Liver (tissue), 9 donors: Measurements from ENCODE around the gene RASSF3. TPM values are rescaled to one million over a fixed set of nuclear protein-coding genes. Genes with fewer than 3 reads are reported as not detected.
"Not testable (repeated sequence)": the region's sequence is repeated elsewhere in the genome, so short reads cannot be mapped to it uniquely, and the experiment has no call there.

Experiments
- DNase-seq: peaks from one replicate; pipeline ENCODE4 v3.0.0-alpha.2; 2017; ENCODE audit warnings: low spot score
- H3K27ac ChIP-seq, 2 donors: one replicate each; pipeline ENCODE4 v1.7.0; 2013; ENCODE audit warnings: inconsistent platforms in 2 of 2, low read length in 2 of 2, control low read depth in 1 of 2, low read depth in 1 of 2, mild to moderate bottlenecking in 1 of 2
- H3K27me3 ChIP-seq, 4 donors: one replicate each; pipeline versions ENCODE4 v1.6.1 to v1.7.0; 2013; ENCODE audit warnings: low read length in 3 of 4, inconsistent platforms in 1 of 4, mild to moderate bottlenecking in 1 of 4, moderate library complexity in 1 of 4; ENCODE audit not compliant: control insufficient read depth in 4 of 4, insufficient read depth in 4 of 4
- H3K36me3 ChIP-seq, 4 donors: one replicate each; pipeline versions ENCODE4 v1.6.1 to v1.7.0; 2013; ENCODE audit warnings: low read length in 3 of 4, mild to moderate bottlenecking in 3 of 4, low read depth in 1 of 4, moderate library complexity in 1 of 4; ENCODE audit not compliant: control insufficient read depth in 4 of 4, insufficient read depth in 3 of 4
- H3K4me1 ChIP-seq, 4 donors: one replicate each; pipeline versions ENCODE4 v1.6.1 to v1.7.0; 2013; ENCODE audit warnings: low read length in 3 of 4, mild to moderate bottlenecking in 3 of 4, moderate library complexity in 1 of 4; ENCODE audit not compliant: control insufficient read depth in 4 of 4, insufficient read depth in 4 of 4
- H3K4me3 ChIP-seq, 3 donors: one replicate each; pipeline versions ENCODE4 v1.6.1 to v1.7.0; 2013; ENCODE audit warnings: low read length in 3 of 3, control low read depth in 1 of 3, low read depth in 1 of 3, mild to moderate bottlenecking in 1 of 3
- H3K9ac ChIP-seq, 2 donors: one replicate each; pipeline ENCODE4 v1.7.0; 2013; ENCODE audit warnings: low read length in 2 of 2, mild to moderate bottlenecking in 2 of 2, moderate library complexity in 2 of 2, control low read depth in 1 of 2, low read depth in 1 of 2
- H3K9me3 ChIP-seq, 4 donors: one replicate each; pipeline versions ENCODE4 v1.6.1 to v1.7.0; 2013; ENCODE audit warnings: low read length in 3 of 4; ENCODE audit not compliant: control insufficient read depth in 4 of 4
- CTCF ChIP-seq: fragments of 150-350 bp; IDR thresholded peaks from 2 replicates; pipeline ENCODE4 v1.5.1; 2017; ENCODE audit warnings: improper control_type of control experiment, low read depth, low read length; ENCODE audit not compliant: missing input control
- EGR1 ChIP-seq, 2 donors: IDR thresholded peaks; 2 replicates each; pipeline ENCODE4 v1.6.1; 2016 to 2018; ENCODE audit warnings: antibody characterized with exemption in 2 of 2, low read depth in 2 of 2
- FOXA2 ChIP-seq: IDR thresholded peaks from 2 replicates; pipeline ENCODE4 v1.6.1; 2016; ENCODE audit warnings: antibody characterized with exemption
- GABPA ChIP-seq, 2 donors: IDR thresholded peaks in 1 of 2; conservative IDR thresholded peaks in 1 of 2; 2 replicates each; pipeline ENCODE4 v1.6.1; 2016; ENCODE audit warnings: antibody characterized with exemption in 2 of 2, mild to moderate bottlenecking in 1 of 2, moderate library complexity in 1 of 2
- HNF4A ChIP-seq, 2 donors: conservative IDR thresholded peaks; 2 replicates each; pipeline ENCODE4 v1.6.1; 2016; ENCODE audit warnings: antibody characterized with exemption in 2 of 2, mild to moderate bottlenecking in 2 of 2
- HNF4G ChIP-seq: IDR thresholded peaks from 2 replicates; pipeline ENCODE4 v1.6.1; 2016; ENCODE audit warnings: antibody characterized with exemption
- JUND ChIP-seq, 2 donors: IDR thresholded peaks; 2 replicates each; pipeline ENCODE4 v1.6.1; 2016; ENCODE audit warnings: antibody characterized with exemption in 2 of 2
- MAX ChIP-seq: IDR thresholded peaks from 2 replicates; pipeline ENCODE4 v1.6.1; 2016; ENCODE audit warnings: antibody characterized with exemption
- RAD21 ChIP-seq, 2 donors: IDR thresholded peaks; 2 replicates each; pipeline ENCODE4 v1.6.1; 2016; ENCODE audit warnings: antibody characterized with exemption in 2 of 2, mild to moderate bottlenecking in 2 of 2
- RXRA ChIP-seq, 2 donors: IDR thresholded peaks; 2 replicates each; pipeline ENCODE4 v1.6.1; 2017 to 2018; ENCODE audit warnings: antibody characterized with exemption in 2 of 2, mild to moderate bottlenecking in 1 of 2
- SP1 ChIP-seq: IDR thresholded peaks from 2 replicates; pipeline ENCODE4 v1.6.1; 2018; ENCODE audit warnings: antibody characterized with exemption, mild to moderate bottlenecking
- TAF1 ChIP-seq: conservative IDR thresholded peaks from 2 replicates; pipeline ENCODE4 v1.6.1; 2016; ENCODE audit warnings: antibody characterized with exemption, mild to moderate bottlenecking
- YY1 ChIP-seq: IDR thresholded peaks from 2 replicates; pipeline ENCODE4 v1.6.1; 2016; ENCODE audit warnings: antibody characterized with exemption, mild to moderate bottlenecking
- WGBS: extraction: QIAGEN DNeasy Blood & Tissue Kit; methylation state at CpG from one replicate; pipeline ENCODE4 v1.1.7; 2013; 5-methylcytosine and 5-hydroxymethylcytosine counted together
- polyA plus RNA-seq, 2 donors: library from polyadenylated mRNA; stranded (reverse) in 1 of 2; unstranded in 1 of 2; fragments of 200-250 nt in 1 of 2; fragments of >200 nt in 1 of 2; fragmentation: Nextera tagmentation in 1 of 2; extraction: Ambion mirVana in 1 of 2; gene quantifications; one replicate each; pipeline versions ENCODE4 v1.2.1 to v1.2.3, GENCODE V29; 2013 to 2015
- total RNA-seq, 2 donors: library from RNA; depleted of rRNA; stranded (reverse); fragments of >200 nt; gene quantifications; one replicate each; pipeline ENCODE4 v1.2.3, GENCODE V29; 2014
- TF ChIP-seq, protein P1 (sequence below): IDR thresholded peaks from 2 replicates; pipeline ENCODE4 v1.6.1; 2016; ENCODE audit warnings: antibody characterized with exemption, mild to moderate bottlenecking
- donor health status: healthy.
- donor health status: healthy.
- donor health status: healthy.
- donor health status: healthy.
- donor health status: healthy.

Gene RASSF3
- total and polyA plus RNA-seq, 4 donors: 2.2 to 9.1 (median 5.6) TPM

DNA sequence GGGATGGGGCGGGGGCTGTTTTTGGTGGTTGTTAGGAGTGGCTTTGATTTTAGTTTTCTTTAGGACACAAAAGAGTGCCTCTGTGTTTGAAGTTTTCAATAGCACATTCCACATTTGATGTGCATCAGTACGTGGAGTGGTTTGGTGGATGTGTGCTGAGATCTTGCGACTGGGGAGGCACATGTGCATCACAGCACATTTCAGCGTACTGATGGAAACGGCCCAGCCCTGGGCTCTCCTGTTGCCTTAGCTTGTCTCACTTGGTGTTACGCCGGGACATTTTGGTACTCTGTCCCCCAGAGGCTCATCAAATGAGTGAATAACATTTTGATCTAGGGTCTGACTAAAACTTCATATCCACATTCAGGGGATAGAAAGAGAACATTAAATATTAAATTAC, 78.4 kb downstream of the RASSF3 start:
- 94% methylated on average over 7 of the region's 7 CpGs for WGBS
- H3K4me3 ChIP-seq: no peak overlapping the region
- no peak overlapping the region for H3K9ac ChIP-seq
- no peak for TF ChIP-seq YY1
- TF ChIP-seq SP1: no peak
- TF ChIP-seq RXRA (IDR thresholded peaks at IDR 0.05): no peak
- TF ChIP-seq RAD21 (IDR thresholded peaks at IDR 0.05): no peak
- DNase-seq: no peak
- H3K36me3 ChIP-seq: peaks cover 0 to 2% (median 2%) of the 10 kb centered on the region in 4 donors
- no peaks in the 10 kb centered on the region for H3K4me1 ChIP-seq
- no peaks in the 10 kb centered on the region for H3K27me3 ChIP-seq
- H3K9me3 ChIP-seq: no peaks in the 10 kb centered on the region
- no peak overlapping the region for H3K27ac ChIP-seq

- 98% methylated on average over 6 of the region's 6 CpGs for WGBS
- not testable (repeated sequence) for H3K36me3 ChIP-seq
Measured at GRCh38 chr12:64690236-64690635, 79.9 kb downstream of the RASSF3 start.

GRCh38 chr12:64691227-64691794, 81.0 kb downstream of the RASSF3 start:
- no peaks in the 10 kb centered on the region for H3K4me1 ChIP-seq
- no peak overlapping the region for H3K27ac ChIP-seq
- 94% methylated on average over 6 of the region's 6 CpGs for WGBS
- no peaks in the 10 kb centered on the region for H3K27me3 ChIP-seq
- TF ChIP-seq EGR1 (IDR thresholded peaks at IDR 0.05; ENCODE audit: low read depth in 2 of 2) (no peak), CTCF (no peak), GABPA (IDR thresholded peaks at IDR 0.05 in 1 of 2, conservative IDR thresholded peaks at IDR 0.05 in 1 of 2) (no peak), HNF4G (no peak), HNF4A (conservative IDR thresholded peaks at IDR 0.05) (no peak)
- peaks cover 3 to 6% (median 4%) of the 10 kb centered on the region in 4 donors for H3K36me3 ChIP-seq
- no peak overlapping the region for H3K9ac ChIP-seq
- no peak for DNase-seq
- H3K9me3 ChIP-seq: no peaks in the 10 kb centered on the region
- H3K4me3 ChIP-seq: no peak overlapping the region

More at GRCh38 chr12:64690236-64690635, 79.9 kb downstream of the RASSF3 start:
- H3K27ac ChIP-seq, H3K27me3 ChIP-seq, H3K4me1 ChIP-seq, DNase-seq, H3K9me3 ChIP-seq, H3K4me3 ChIP-seq, H3K9ac ChIP-seq: not testable (repeated sequence)

DNA sequence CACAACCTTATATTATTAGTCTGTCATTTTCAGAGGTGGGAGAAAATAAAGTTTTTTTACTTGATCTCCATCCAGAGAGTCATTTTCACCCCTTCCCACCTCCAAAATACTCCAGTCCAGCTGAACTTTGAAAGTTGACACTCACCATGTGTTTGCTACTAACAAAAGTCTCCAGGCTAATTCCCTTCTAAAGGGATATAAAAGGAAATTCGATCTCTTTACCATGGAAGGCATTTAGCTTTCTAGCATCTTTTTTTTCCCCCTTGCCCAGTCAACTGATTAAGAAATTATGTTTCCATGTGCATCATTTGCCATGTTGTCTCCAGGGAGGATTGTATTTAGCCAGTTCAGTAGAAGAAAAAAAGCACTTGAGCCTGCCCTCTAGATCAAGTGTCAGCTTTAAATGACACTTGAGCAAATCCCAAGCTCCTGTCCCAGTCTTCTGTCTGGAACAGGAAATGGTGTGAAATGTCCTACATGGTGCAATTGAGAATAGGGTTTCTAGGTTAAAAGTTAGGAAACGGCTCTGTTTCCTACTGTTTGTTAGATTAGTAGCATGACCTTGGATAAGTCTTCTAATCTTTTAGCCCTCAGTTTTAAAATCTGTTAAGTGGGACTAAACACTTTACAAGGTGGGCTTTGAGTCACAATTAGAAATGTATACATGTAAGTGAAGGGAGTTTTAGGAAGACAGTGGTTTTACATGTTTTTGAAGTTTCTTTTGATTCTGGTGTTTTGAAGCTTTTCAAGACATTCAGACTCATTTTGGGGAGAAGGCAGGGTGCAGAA, 81.7 kb downstream of the RASSF3 start:
- Histone ChIP-seq H3K27ac (no peak overlapping the region), H3K9me3 (no peaks in the 10 kb centered on the region), H3K9ac (no peak overlapping the region), H3K27me3 (no peaks in the 10 kb centered on the region), H3K36me3 (peaks cover 3 to 6% (median 4%) of the 10 kb centered on the region in 4 donors), H3K4me1 (no peaks in the 10 kb centered on the region), H3K4me3 (no peak overlapping the region)
- WGBS: 55% methylated on average over 2 of the region's 2 CpGs
- DNase-seq: no peak
- TF ChIP-seq RXRA (IDR thresholded peaks at IDR 0.05): no peak
- TF ChIP-seq RAD21 (IDR thresholded peaks at IDR 0.05): no peak
- no peak for TF ChIP-seq EGR1 (IDR thresholded peaks at IDR 0.05; ENCODE audit: low read depth in 2 of 2)
- TF ChIP-seq FOXA2: no peak
- TF ChIP-seq TAF1: no peak
- no peak for TF ChIP-seq SP1
- TF ChIP-seq MAX: no peak
- TF ChIP-seq GABPA (IDR thresholded peaks at IDR 0.05 in 1 of 2, conservative IDR thresholded peaks at IDR 0.05 in 1 of 2): no peak
- TF ChIP-seq HNF4A (conservative IDR thresholded peaks at IDR 0.05): no peak
- TF ChIP-seq, protein P1, sequence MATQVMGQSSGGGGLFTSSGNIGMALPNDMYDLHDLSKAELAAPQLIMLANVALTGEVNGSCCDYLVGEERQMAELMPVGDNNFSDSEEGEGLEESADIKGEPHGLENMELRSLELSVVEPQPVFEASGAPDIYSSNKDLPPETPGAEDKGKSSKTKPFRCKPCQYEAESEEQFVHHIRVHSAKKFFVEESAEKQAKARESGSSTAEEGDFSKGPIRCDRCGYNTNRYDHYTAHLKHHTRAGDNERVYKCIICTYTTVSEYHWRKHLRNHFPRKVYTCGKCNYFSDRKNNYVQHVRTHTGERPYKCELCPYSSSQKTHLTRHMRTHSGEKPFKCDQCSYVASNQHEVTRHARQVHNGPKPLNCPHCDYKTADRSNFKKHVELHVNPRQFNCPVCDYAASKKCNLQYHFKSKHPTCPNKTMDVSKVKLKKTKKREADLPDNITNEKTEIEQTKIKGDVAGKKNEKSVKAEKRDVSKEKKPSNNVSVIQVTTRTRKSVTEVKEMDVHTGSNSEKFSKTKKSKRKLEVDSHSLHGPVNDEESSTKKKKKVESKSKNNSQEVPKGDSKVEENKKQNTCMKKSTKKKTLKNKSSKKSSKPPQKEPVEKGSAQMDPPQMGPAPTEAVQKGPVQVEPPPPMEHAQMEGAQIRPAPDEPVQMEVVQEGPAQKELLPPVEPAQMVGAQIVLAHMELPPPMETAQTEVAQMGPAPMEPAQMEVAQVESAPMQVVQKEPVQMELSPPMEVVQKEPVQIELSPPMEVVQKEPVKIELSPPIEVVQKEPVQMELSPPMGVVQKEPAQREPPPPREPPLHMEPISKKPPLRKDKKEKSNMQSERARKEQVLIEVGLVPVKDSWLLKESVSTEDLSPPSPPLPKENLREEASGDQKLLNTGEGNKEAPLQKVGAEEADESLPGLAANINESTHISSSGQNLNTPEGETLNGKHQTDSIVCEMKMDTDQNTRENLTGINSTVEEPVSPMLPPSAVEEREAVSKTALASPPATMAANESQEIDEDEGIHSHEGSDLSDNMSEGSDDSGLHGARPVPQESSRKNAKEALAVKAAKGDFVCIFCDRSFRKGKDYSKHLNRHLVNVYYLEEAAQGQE: no peak
- TF ChIP-seq JUND (IDR thresholded peaks at IDR 0.05): no peak
